ENCODE results near the gene DBH.

DBH gene

DNA sequence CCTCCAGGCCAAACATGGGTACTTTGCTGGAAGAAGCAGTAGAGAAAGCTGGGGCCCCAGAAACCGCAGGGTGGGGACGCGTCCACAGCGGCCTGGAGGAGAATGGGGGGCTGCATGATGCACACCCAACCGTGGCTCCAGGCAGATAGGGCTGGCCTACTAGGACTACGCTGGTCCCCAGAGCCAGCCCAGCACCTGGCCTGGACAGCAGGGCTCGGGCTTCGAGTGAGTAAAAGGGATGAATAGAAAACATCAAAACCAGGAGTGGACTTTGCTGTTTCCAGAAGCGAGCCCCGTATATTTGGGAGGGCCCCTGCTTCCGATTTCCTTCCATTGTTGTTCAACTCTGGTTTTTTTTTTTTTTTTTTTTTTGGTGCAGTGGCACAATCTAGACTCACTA, 30.7 kb downstream of the DBH start:
- H4K20me1 ChIP-seq (ENCODE audit: insufficient read depth, low read length), result no peaks in the 10 kb centered on the region
- TF ChIP-seq EZH2phosphoT487 (IDR thresholded peaks at IDR 0.05; ENCODE audit: low read depth), result no peak
- TF ChIP-seq, protein P1, sequence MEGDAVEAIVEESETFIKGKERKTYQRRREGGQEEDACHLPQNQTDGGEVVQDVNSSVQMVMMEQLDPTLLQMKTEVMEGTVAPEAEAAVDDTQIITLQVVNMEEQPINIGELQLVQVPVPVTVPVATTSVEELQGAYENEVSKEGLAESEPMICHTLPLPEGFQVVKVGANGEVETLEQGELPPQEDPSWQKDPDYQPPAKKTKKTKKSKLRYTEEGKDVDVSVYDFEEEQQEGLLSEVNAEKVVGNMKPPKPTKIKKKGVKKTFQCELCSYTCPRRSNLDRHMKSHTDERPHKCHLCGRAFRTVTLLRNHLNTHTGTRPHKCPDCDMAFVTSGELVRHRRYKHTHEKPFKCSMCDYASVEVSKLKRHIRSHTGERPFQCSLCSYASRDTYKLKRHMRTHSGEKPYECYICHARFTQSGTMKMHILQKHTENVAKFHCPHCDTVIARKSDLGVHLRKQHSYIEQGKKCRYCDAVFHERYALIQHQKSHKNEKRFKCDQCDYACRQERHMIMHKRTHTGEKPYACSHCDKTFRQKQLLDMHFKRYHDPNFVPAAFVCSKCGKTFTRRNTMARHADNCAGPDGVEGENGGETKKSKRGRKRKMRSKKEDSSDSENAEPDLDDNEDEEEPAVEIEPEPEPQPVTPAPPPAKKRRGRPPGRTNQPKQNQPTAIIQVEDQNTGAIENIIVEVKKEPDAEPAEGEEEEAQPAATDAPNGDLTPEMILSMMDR (IDR thresholded peaks at IDR 0.05; ENCODE audit: low read depth, low read length), result no peak
- H3K79me2 ChIP-seq (ENCODE audit: low read length), result no peaks in the 10 kb centered on the region
- no peak overlapping the region for H2AFZ ChIP-seq (ENCODE audit: low read depth, low read length)
- no peaks in the 10 kb centered on the region for H3K9me3 ChIP-seq (ENCODE audit: insufficient read depth, low read length)
- no peak overlapping the region for H3K9ac ChIP-seq (ENCODE audit: low read length)
- no peaks in the 10 kb centered on the region for H3K27me3 ChIP-seq (ENCODE audit: low read depth, low read length)
- no peaks in the 10 kb centered on the region for H3K4me1 ChIP-seq (ENCODE audit: low read length)
- H3K27ac ChIP-seq (ENCODE audit: low read length), result no peak overlapping the region
- H3K4me2 ChIP-seq (ENCODE audit: low read length), result no peak overlapping the region
- no peak overlapping the region for H3K4me3 ChIP-seq (ENCODE audit: low read length)
- no peaks in the 10 kb centered on the region for H3K36me3 ChIP-seq (replicated peaks; ENCODE audit: low read depth, low read length)

DNA sequence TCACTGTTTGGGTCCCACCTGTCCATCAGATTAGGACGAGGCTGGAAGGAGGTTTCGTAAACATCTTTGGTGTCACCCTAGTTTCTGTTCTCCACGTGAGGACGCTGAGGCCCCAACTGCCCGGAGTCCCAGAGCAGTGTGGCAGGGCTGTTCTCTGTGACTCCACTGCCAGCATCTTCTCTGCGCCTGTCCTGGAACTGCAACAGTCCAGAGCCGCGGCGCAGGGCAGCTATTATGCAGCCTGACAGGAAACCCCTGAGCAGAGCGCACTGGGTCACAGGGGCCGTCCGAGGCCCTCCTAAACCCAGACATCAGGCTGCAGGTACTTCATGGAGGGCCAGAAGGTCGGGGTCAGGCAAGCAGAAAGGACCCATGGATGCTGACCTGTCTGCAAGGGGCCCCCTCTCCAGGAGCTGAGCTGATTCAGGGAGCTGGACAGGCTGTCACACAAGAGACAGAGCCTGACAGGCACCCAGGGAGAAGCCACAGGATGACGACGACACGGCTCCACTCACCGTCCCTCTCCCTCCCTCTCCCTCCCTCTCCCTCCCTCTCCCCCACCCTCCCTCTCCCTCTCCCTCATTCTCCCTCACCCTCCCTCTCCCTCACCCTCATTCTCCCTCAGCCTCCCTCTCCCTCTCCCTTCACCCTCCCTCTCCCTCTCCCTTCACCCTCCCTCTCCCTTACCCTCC, 31.7 kb downstream of the DBH start:
- no peak overlapping the region for H3K4me3 ChIP-seq (ENCODE audit: low read length)
- H4K20me1 ChIP-seq (ENCODE audit: insufficient read depth, low read length), result no peaks in the 10 kb centered on the region
- H3K27me3 ChIP-seq (ENCODE audit: low read depth, low read length), result no peaks in the 10 kb centered on the region

DNA sequence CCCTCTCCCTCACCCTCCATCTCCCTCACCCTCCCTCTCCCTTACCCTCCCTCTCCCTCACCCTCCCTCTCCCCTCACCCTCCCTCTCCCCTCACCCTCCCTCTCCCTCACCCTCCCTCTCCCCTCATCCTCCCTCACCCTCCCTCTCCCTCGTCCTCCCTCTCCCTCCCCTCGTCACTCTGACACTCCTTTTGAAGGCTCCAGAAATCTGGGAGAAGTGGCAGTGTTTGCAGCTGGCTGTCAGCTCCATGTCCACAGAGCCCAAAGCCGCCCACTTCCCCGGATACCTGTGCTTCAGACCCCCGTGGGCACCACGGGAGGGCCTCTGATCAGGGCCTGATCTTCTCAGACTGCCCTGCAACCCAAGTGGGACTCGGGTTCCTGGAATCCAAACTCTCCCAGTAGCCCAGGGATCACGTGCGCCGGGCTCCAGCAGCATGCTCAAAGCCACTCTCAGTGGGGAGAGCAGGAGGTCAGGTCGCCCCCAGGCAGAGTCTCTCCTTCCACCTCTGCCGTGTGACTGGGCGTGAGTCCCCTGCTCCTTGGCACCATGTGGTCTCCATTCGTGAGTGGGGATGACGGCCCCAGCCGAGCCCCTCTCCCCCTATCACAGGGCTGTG, 33.1 kb downstream of the DBH start:
- H3K4me3 ChIP-seq (ENCODE audit: low read length), result no peak overlapping the region
- H3K9me3 ChIP-seq (ENCODE audit: insufficient read depth, low read length), result no peaks in the 10 kb centered on the region
- H4K20me1 ChIP-seq (ENCODE audit: insufficient read depth, low read length), result no peaks in the 10 kb centered on the region
- TF ChIP-seq EZH2phosphoT487 (IDR thresholded peaks at IDR 0.05; ENCODE audit: low read depth), result no peak
- TF ChIP-seq, protein P1 (IDR thresholded peaks at IDR 0.05; ENCODE audit: low read depth, low read length), result no peak
- no peaks in the 10 kb centered on the region for H3K27me3 ChIP-seq (ENCODE audit: low read depth, low read length)
- no peak overlapping the region for H2AFZ ChIP-seq (ENCODE audit: low read depth, low read length)
- no peak overlapping the region for H3K9ac ChIP-seq (ENCODE audit: low read length)
- H3K36me3 ChIP-seq (replicated peaks; ENCODE audit: low read depth, low read length), result no peaks in the 10 kb centered on the region
- no peak overlapping the region for H3K27ac ChIP-seq (ENCODE audit: low read length)
- H3K4me1 ChIP-seq (ENCODE audit: low read length), result no peaks in the 10 kb centered on the region
- H3K79me2 ChIP-seq (ENCODE audit: low read length), result no peaks in the 10 kb centered on the region
- H3K4me2 ChIP-seq (ENCODE audit: low read length), result no peak overlapping the region

More for the DNA sequence above, 31.7 kb downstream of the DBH start:
- no peaks in the 10 kb centered on the region for H3K4me1 ChIP-seq (ENCODE audit: low read length)
- H3K36me3 ChIP-seq (replicated peaks; ENCODE audit: low read depth, low read length), result no peaks in the 10 kb centered on the region
- H3K9ac ChIP-seq (ENCODE audit: low read length), result no peak overlapping the region
- H3K79me2 ChIP-seq (ENCODE audit: low read length), result no peaks in the 10 kb centered on the region
- no peak for TF ChIP-seq EZH2phosphoT487 (IDR thresholded peaks at IDR 0.05; ENCODE audit: low read depth)
- H3K27ac ChIP-seq (ENCODE audit: low read length), result no peak overlapping the region
- no peak overlapping the region for H2AFZ ChIP-seq (ENCODE audit: low read depth, low read length)
- H3K9me3 ChIP-seq (ENCODE audit: insufficient read depth, low read length), result no peaks in the 10 kb centered on the region
- H3K4me2 ChIP-seq (ENCODE audit: low read length), result no peak overlapping the region

DNA sequence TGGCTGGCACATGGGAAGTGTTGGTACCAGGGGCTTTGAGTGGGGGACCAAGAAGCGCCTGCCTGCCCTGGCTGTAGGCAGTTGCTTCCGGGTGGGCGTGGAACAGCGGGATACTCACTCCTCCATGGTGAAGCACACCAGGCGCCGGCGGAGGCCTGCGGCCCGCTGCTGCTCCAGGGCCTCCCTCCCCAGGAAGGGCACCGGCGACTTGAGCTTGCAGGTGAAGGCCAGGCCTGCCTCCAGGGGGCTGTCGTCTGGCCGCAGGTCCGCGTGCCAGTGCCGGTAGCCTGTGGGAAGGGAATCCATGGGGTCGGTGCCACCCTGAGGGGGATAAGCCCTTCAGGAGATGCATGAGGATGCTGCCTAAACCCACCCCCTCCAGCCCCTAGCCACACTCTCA, 34.3 kb downstream of the DBH start:
- H3K27ac ChIP-seq (ENCODE audit: low read length), result no peak overlapping the region
- no peaks in the 10 kb centered on the region for H3K36me3 ChIP-seq (replicated peaks; ENCODE audit: low read depth, low read length)
- no peaks in the 10 kb centered on the region for H3K4me1 ChIP-seq (ENCODE audit: low read length)
- H3K27me3 ChIP-seq (ENCODE audit: low read depth, low read length), result peaks cover 3% of the 10 kb centered on the region; the same call in 1 of the 2 replicates
- no peaks in the 10 kb centered on the region for H3K9me3 ChIP-seq (ENCODE audit: insufficient read depth, low read length)
- H2AFZ ChIP-seq (ENCODE audit: low read depth, low read length), result no peak overlapping the region
- H3K9ac ChIP-seq (ENCODE audit: low read length), result no peak overlapping the region
- H3K79me2 ChIP-seq (ENCODE audit: low read length), result no peaks in the 10 kb centered on the region
- no peak overlapping the region for H3K4me2 ChIP-seq (ENCODE audit: low read length)
- no peak overlapping the region for H3K4me3 ChIP-seq (ENCODE audit: low read length)
- H4K20me1 ChIP-seq (ENCODE audit: insufficient read depth, low read length), result no peaks in the 10 kb centered on the region
- TF ChIP-seq EZH2phosphoT487 (IDR thresholded peaks at IDR 0.05; ENCODE audit: low read depth), result no peak
- TF ChIP-seq, protein P1 (IDR thresholded peaks at IDR 0.05; ENCODE audit: low read depth, low read length), result no peak
